Measurements from ENCODE around the gene DNAJC6.
"Not testable (repeated sequence)": the region's sequence is repeated elsewhere in the genome, so short reads cannot be mapped to it uniquely, and the experiment has no call there.

Gene DNAJC6

GRCh38 chr1:65360648-65361047, 51.3 kb downstream of the DNAJC6 start:
- no peak for DNase-seq

GRCh38 chr1:65362545-65362944, 53.2 kb downstream of the DNAJC6 start:
- DNase-seq: no peak

DNA sequence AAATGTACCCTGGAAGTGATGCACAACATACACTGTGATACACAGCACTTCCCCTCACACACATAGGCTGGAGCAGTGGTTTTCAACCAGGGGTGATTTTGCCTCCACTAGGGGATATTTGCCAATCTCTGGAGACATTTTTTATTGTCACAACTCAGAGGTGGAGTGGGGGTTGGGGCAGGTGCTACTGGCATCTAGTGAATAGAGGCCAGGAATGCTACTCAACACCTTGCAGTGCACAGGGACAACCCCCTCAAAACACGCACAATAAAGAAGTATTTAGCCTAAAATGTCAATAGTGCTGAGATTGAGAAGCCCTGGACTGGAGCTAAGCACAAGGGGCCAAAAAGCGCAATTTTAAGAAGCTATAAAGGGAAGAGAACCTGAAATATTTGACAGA, 54.1 kb downstream of the DNAJC6 start:
- DNase-seq: no peak

- DNase-seq: no peak
Observed at GRCh38 chr1:65368403-65368802, 59.1 kb downstream of the DNAJC6 start.

GRCh38 chr1:65371544-65371943, 62.2 kb downstream of the DNAJC6 start:
- DNase-seq: no peak

GRCh38 chr1:65372557-65372956, 63.2 kb downstream of the DNAJC6 start:
- peak; percentile 4 for DNase-seq

DNA sequence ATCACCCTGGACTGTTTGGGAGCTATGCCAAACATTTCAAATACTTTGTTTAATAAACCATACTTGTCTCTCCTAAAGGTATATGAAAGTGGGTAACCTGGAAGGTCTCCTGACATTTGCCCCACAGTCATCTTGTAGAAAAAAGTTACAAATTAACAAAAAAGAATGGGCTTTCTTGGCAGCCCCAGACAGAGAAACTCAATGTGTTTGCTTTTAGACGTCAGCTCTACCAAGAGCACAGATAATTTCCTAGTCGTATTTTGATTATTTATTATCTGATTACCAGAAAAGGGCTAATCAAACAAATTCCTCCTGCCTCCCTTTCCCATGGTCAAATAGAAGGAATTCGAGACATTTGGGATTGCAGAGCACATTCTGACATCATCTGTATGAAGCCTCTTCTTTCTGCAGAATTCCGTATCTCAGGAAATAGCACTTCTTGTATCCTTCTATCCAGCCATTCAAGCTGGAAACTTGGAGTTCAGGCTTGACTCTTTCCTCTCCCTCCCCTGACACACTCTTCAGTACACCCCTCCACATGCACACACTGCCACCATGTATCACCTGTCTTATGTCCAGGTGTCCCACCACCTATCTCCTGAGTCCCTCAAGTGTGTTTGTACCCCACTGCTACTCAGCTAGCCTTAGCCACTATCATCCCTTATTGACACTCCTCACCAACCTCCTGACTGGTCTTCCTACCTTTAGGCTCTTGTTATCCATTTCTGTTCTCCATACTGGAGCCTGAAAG, 68.3 kb downstream of the DNAJC6 start:
- DNase-seq: no peak

- DNase-seq: no peak
Observed at GRCh38 chr1:65378247-65378946, 69.1 kb downstream of the DNAJC6 start.

DNA sequence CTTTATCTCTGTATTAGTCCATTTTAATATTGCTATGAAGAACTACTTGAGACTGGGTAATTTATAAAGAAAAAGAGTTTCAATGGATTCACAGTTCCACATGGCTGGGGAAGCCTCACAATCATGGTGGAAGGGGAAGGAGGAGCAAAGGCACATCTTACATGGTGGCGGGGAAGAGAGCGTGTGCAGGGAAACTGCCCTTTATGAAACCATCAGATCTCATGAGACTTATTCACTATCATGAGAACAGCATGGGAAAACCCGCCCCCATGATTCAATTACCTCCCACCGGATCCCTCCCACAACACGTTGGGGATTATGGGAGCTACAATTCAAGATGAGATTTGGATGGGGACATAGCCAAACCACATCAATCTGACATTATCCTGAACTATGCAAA, 75.1 kb downstream of the DNAJC6 start:
- not testable (repeated sequence) for DNase-seq

DNA sequence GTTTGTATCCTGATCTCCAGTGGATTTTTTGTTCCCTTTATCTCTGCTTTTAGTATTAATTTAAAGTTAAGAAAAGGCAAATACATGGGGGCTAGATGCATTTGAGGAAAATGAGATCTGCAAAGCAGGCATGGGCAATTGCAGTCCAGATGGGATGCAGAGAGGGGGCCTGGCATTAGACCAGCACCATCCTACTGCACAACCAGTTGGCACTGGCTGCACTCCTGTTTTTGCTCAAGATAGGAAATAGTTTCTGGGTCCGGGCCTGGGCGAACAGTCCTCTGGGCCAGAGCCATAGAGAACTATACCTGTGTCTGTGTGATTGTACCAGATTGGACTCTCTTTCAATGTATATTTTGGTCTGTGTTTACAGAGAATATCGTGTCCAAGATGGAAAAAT, 77.1 kb downstream of the DNAJC6 start:
- DNase-seq: no peak

DNA sequence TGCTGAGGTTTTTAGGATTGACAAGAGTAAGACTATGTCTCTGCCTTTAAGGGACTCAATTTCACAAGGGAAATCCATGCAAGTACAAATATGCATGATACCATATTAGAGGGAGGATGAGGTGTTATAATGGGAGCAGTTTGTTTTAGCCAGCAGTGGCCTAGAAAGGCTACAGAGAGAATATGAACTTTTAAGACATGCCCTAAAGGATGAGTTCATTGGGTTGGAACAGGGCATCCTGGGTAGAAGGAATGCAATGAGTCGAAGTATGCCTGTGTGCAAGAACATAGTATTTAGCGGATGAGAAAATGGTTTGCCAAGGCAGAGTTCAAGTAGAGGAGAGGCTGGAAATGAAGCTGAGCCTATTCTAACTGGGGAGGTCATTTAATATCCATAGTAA, 78.5 kb downstream of the DNAJC6 start:
- DNase-seq: peak; percentile 20

- no peak for DNase-seq
Observed at GRCh38 chr1:65388908-65389695, 79.8 kb downstream of the DNAJC6 start.

- no peak for DNase-seq
Observed at GRCh38 chr1:65392497-65392896, 83.2 kb downstream of the DNAJC6 start.

DNA sequence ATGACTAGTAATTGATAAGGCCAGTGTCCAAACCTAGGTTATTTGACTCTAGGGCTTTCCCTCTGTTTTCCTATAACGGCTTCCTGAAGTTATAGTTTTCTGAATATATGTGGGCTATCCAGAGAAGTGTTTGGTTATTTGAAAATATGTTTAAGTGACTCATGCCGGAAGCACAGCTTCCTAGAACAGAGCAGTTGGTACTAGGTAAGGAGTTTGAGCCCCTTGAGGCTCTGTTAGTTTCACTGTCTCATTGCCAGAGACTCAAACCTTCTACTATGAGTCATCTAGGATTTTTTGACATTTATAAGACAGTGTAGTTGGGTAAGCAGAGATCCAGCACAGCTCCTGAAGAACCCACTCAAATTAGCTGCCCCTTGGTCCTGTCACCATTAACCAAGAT, 84.0 kb downstream of the DNAJC6 start:
- peak; percentile 30 for DNase-seq

GRCh38 chr1:65393928-65394327, 84.6 kb downstream of the DNAJC6 start:
- DNase-seq: no peak

- peak; percentile 55 for DNase-seq
Observed at GRCh38 chr1:65395887-65396612, 86.7 kb downstream of the DNAJC6 start.

DNA sequence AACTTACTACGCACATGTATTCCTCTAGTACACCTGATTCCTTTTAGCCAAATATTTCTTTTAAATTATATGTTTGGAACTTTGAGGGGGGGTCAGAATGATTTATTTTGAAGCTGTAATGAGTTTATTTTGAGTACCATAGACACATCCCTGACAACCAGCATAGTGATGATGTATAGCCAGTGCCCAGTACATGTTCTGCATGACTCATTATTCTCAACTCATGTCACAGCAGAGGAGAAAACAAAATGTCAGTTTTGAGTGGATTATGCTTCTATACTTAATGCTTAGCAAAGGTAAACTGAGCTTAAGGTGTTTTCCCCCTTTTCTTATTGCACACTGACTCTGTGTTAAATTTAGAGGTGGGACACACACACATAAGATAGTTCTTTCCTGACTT, 88.7 kb downstream of the DNAJC6 start:
- no peak for DNase-seq

- DNase-seq: no peak
Observed at GRCh38 chr1:65399003-65399402, 89.7 kb downstream of the DNAJC6 start.

- DNase-seq: no peak
Observed at GRCh38 chr1:65401612-65402011, 92.3 kb downstream of the DNAJC6 start.

GRCh38 chr1:65404941-65405340, 95.6 kb downstream of the DNAJC6 start:
- no peak for DNase-seq

DNA sequence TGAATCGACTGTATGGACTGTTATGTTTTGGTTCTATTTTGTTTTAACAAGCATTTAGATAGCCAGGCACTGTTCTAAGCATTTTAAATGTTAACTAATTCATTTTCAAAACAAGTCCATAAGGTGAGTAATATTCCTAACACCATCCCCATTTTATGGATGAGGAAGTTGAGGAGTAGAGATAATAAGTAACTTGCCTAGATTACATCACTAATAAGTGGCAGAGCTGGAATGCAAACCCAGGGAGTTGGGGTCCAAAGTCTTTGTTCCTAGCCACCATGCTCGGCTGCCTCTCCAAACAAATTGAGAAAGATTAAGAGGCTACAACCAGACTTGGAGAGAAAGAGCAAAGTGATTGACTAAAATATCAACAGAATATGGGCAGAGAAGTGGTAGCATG, 98.5 kb downstream of the DNAJC6 start:
- DNase-seq: peak; percentile 80

GRCh38 chr1:65409314-65409713, 100.0 kb downstream of the DNAJC6 start:
- peak; percentile 33 for DNase-seq

DNA sequence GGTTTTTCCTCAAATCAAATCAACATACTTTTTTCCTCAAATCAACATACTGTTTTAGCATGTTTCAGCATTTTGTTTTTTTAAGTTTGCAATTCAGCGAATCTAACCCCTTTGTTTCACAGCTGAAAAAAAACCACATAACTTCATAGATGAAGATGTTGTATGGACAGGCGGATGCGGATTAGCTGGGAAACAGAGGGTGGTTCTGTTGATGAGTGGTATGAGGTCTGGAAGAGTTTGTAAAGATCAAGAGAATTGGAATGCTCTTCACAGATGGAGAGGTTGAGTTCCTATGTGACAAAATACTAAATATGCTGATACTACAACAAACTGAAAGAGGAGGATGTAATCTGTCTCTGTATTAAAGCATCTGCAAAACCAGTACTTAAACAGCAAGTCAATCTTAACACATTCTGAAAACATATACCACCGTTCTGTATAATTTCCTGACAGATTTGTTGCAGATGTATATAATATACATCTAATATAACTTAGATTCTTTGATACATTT, 100.5 kb downstream of the DNAJC6 start:
- no peak for DNase-seq
